Fibroblast of mammary gland (primary cell): Measurements from ENCODE around the gene GSS.

Experiments used
- DNase-seq: peaks from one replicate; pipeline ENCODE4 v3.0.0-alpha.2; 2010; ENCODE audit warnings: low read depth
- H3K4me3 ChIP-seq: 2 replicates; pipeline ENCODE4 v1.5.1; 2011; ENCODE audit warnings: low read depth, mild to moderate bottlenecking, low read length, moderate library complexity; ENCODE audit not compliant: control insufficient read depth
- CTCF ChIP-seq: conservative IDR thresholded peaks from 2 replicates; pipeline ENCODE4 v1.5.1; 2011; ENCODE audit warnings: low read depth, low read length, inconsistent platforms; ENCODE audit not compliant: control insufficient read depth, insufficient read depth

The GSS gene

DNA sequence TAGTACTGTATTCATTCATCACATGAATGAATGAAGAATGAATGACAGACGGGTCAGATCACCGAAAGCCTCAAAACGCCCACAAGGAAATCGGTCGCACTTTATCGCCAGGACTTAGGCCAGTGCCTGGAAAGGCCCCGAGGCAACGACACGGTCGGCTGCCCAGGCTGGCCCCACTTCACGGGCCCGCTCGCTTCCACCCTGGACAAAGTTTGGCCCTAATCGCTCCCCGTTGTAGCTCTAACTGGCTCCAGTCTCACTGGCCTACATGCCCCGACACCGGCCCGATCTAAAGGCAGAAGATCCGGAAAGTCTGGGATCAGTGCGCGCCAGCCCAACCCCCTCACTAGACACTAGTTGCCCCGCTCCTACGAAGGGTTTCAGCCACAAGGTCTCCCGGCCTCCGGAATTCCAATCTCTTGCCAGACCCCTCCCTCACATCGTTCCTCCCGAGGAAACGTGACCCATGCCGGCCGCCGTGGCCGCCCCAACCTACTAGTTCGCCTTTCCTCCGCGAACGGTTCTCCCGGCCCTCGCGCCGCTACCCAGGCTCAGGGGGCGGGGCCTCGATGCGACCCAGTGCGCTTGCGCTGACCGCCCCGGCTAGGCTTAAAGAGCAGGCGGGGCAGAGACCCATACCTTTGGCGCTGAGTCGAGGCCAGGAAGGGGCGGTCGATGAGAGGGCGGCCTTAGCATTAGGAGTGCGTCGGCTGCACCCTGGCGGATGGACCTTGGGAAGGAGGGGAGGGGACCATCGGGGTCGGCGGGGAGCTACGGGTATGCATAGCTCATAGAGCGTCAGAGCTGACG, at the start of gene GSS, which contains the start of gene MYH7B:
Gene GSS (minus strand): TSS at position 576 of the 810 bp plus-strand sequence. CDS start 3,954 bp downstream, outside the sequence.
Gene MYH7B (plus strand): TSS at position 638 of the 810 bp plus-strand sequence. CDS start 22,138 bp downstream, outside the sequence.
- peak; percentile 35 for TF ChIP-seq CTCF
- peak; percentile 93 for DNase-seq
- H3K4me3 ChIP-seq: peak within 1 kb of the TSS; percentile 85

DNA sequence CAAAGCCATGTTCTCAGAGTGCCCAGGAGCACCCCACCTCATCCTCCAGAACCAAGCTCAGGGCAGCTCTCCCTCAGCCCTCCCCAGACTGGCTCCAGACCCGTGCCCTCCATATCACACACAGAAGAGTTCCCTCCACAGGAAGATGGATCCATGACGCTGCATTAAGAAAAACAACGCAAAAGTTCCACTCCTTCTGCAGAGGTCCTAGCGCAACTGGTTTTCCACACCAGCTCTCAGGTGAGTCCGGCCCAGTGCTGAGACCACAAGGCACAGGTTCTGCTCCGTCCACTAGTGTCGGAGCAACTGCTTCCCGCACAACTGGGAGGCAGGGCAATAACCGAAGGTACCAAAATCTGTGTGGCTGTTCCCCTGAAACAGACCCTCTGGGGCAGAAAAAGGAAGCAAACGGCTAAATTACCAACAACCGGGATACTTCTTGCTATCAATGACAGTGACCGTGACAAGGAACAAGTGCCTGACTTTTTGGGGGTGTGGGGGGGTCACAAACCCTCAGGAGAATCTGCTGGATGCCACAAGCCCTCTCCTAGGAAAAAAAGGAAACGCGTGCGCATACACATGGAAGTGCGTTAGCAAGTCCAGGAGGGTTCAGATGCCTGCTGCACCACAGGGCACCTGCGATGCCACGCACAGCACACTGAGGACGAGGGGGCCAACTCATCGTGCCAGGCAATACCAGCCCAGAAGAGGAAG, 49.3 kb upstream of the GSS start:
- DNase-seq: no peak

GRCh38 chr20:35004051-35004725, 48.6 kb upstream of the GSS start:
- no peak for TF ChIP-seq CTCF
- DNase-seq: no peak
- no peak overlapping the region for H3K4me3 ChIP-seq

More for the DNA sequence above, 49.3 kb upstream of the GSS start:
- no peak for TF ChIP-seq CTCF
- no peak overlapping the region for H3K4me3 ChIP-seq

DNA sequence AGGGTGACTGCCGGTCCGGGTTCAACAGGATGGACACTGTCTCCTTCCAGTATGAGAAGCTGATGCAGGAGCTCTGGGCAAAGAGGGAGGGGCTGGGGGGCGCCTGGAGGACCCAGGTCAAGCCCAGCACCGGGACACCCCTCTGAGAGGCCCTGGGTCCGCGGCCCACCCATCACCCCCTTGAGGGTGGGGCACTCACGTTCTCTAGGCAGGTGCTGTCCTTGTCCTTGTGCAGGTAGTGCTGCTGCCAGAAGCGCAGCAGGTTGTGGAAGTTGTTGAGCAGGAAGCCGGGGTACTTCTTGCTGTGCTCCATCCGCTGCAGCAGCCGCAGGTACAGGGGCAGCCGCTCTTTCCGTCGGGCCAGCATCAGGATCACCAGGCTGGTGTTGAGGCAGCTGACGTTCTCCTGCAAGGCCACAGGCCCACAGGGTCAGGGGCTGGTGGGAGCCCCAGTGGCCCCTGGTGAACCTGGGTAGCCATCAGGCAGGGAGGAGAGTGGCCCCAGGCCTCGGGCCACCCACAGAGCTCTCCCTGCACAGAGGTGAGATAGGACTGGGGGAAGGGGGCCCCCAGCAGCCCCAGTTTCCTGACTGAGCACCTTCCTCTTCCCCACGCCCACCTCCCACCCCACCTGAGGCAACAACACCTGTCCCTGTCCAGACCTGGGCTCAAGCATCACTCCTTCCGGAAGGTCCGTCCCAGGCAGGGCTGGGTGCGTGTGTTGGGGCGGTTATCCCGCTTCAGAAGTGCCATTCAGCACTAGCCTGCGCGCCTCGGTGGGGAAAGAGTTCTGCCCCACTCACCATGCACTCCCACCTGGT, 47.8 kb upstream of the GSS start:
- no peak for DNase-seq
- H3K4me3 ChIP-seq: no peak overlapping the region
- no peak for TF ChIP-seq CTCF

DNA sequence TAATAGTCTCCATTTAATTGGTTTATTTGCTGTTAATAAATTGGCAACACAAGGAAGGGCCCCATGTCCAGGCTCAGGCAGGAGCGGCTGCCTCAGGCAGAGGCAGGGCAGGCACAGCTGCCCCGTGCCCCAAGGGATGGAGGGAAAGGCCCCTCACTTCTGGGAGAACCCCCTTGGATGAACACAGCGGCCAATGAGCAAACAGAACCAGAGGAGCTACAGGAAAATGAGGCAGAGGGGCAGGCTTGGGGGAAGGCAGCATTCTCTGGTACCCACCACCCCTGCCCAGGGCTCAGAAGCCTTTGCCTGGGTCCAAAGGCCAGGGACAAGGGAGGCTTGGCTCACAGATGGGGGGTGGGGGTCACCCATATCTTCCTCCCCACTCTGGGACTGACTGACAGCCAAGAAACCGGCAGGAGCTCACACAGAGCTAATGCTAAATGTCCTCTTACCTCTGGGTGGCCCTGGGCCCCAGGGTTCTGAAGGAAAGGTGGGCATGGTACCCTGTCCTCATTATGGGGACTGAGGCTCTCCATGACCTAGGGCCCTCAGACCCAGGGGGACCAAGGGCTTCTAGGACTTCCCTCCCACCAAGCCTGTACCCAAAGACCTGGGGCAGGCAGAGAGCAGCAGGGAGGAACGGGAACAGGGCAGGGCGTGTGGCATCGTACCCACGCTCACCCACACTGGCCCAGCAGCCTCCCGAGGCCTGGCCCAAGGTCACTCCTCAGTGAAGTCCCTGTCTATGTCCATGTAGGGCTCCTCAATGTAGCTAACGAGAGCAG, 47.0 kb upstream of the GSS start:
- no peak overlapping the region for H3K4me3 ChIP-seq
- no peak for TF ChIP-seq CTCF
- DNase-seq: no peak
